ENCODE data around the gene DLX3.

Gene DLX3

GRCh38 chr17:49990921-49991320 lies 4.1 kb downstream of the DLX3 start:
- no peak for DNase-seq

GRCh38 chr17:49990331-49990730 lies 4.7 kb downstream of the DLX3 start:
- DNase-seq, result no peak

- DNase-seq, result no peak
These were observed 5.5 kb downstream of the DLX3 start for GRCh38 chr17:49989518-49989880.

- no peak for DNase-seq
These were observed 7.2 kb downstream of the DLX3 start for GRCh38 chr17:49987681-49988441.

GRCh38 chr17:49987290-49987585 lies 7.8 kb downstream of the DLX3 start:
- DNase-seq, result no peak

GRCh38 chr17:49986396-49987289 lies 8.4 kb downstream of the DLX3 start:
- no peak for DNase-seq

GRCh38 chr17:49985310-49985990 lies 9.6 kb downstream of the DLX3 start:
- no peak for DNase-seq

GRCh38 chr17:49984776-49985175 lies 10.2 kb downstream of the DLX3 start:
- no peak for DNase-seq

GRCh38 chr17:49984283-49984682 lies 10.7 kb downstream of the DLX3 start:
- DNase-seq, result no peak

GRCh38 chr17:49980703-49981197 lies 14.3 kb downstream of the DLX3 start:
- DNase-seq, result no peak

- DNase-seq, result no peak
These were observed 15.1 kb downstream of the DLX3 start for GRCh38 chr17:49979748-49980479.

GRCh38 chr17:49978501-49978900 lies 16.5 kb downstream of the DLX3 start:
- no peak for DNase-seq

GRCh38 chr17:49977463-49978389 lies 17.3 kb downstream of the DLX3 start:
- DNase-seq, result no peak

GRCh38 chr17:49976828-49977202 lies 18.2 kb downstream of the DLX3 start:
- DNase-seq, result no peak

- DNase-seq, result no peak
These were observed 18.7 kb downstream of the DLX3 start for GRCh38 chr17:49976163-49976827.

GRCh38 chr17:49975531-49975930 lies 19.5 kb downstream of the DLX3 start:
- DNase-seq, result no peak

GRCh38 chr17:49973271-49973615 lies 21.8 kb downstream of the DLX3 start:
- DNase-seq, result no peak

GRCh38 chr17:49972486-49973270 lies 22.3 kb downstream of the DLX3 start:
- no peak for DNase-seq

- DNase-seq, result no peak
These were observed 23.1 kb downstream of the DLX3 start for GRCh38 chr17:49971848-49972485.
